ENCODE measurements around the gene TRIM14. TPM values are rescaled to one million over a fixed set of nuclear protein-coding genes. Genes with fewer than 3 reads are reported as not detected.

TRIM14 gene
- total RNA-seq, 1 experiment from 2014 or later, result 12.5 TPM

- Histone ChIP-seq H4K5ac (ENCODE audit: insufficient read length, low read depth, low read length) (no peak overlapping the region), H3K23ac (ENCODE audit: insufficient read length, low read depth, low read length) (no peak overlapping the region), H3K9me3 (ENCODE audit: control insufficient read depth, low read depth, low read length) (no peaks in the 10 kb centered on the region), H4K91ac (ENCODE audit: insufficient read length, low read depth, low read length) (no peak overlapping the region), H3T11ph (ENCODE audit: low read length) (no peak overlapping the region), H3K23me2 (ENCODE audit: insufficient read length, low read depth, low read length, poor library complexity, severe bottlenecking) (no peaks in the 10 kb centered on the region), H3K4me1 (ENCODE audit: insufficient read depth, low read length) (no peaks in the 10 kb centered on the region), H3K4ac (ENCODE audit: low read depth, low read length) (no peak overlapping the region), H3K27me3 (ENCODE audit: insufficient read depth, low read length) (no peaks in the 10 kb centered on the region), H3K79me1 (ENCODE audit: insufficient read depth, low read depth, low read length, poor library complexity, severe bottlenecking) (no peaks in the 10 kb centered on the region), H3K56ac (ENCODE audit: insufficient read length, low read depth, low read length) (no peak overlapping the region), H3K79me2 (ENCODE audit: insufficient read depth, low read length) (no peaks in the 10 kb centered on the region), H2AK5ac (ENCODE audit: insufficient read length, low read length) (no peak overlapping the region), H3K4me2 (ENCODE audit: insufficient read depth, insufficient read length, low read length) (no peak overlapping the region), H4K20me1 (ENCODE audit: control insufficient read depth, insufficient read depth, insufficient read length) (no peaks in the 10 kb centered on the region), H2AFZ (ENCODE audit: low read length) (no peak overlapping the region), H4K8ac (replicated peaks; ENCODE audit: insufficient read length, low read depth, low read length) (no peak overlapping the region), H2BK5ac (ENCODE audit: insufficient read length, low read length) (no peak overlapping the region), H2BK15ac (ENCODE audit: low read depth, low read length) (no peak overlapping the region), H3K14ac (ENCODE audit: insufficient read depth, low read length) (no peak overlapping the region), H3K18ac (ENCODE audit: insufficient read length, low read depth, low read length) (no peak overlapping the region), H2BK12ac (ENCODE audit: insufficient read length, low read depth, low read length) (no peak overlapping the region), H3K9ac (ENCODE audit: extremely low read depth, insufficient read length, low read length) (no peak overlapping the region), H2BK20ac (ENCODE audit: low read depth, low read length, poor library complexity, severe bottlenecking) (no peak overlapping the region), H3K27ac (ENCODE audit: insufficient read length, low read depth, low read length) (no peak overlapping the region), H2BK120ac (ENCODE audit: low read depth, low read length, poor library complexity, severe bottlenecking) (no peak overlapping the region)
- no peak for DNase-seq
- no peak overlapping the region for H3K4me3 Mint-ChIP-seq
- peaks cover 13 to 36% (median 25%) of the 10 kb centered on the region in 3 experiments for H3K36me3 Mint-ChIP-seq (ENCODE audit: insufficient read depth in 1 of 3, low read depth in 3 of 3)
- H3K4me1 Mint-ChIP-seq, result no peaks in the 10 kb centered on the region; a peak in 1 of 4 replicates
- TF ChIP-seq CTCF (conservative IDR thresholded peaks at IDR 0.05), result no peak
- H3K27me3 Mint-ChIP-seq (ENCODE audit: low read depth), result no peaks in the 10 kb centered on the region
- H3K9me3 Mint-ChIP-seq, result no peaks in the 10 kb centered on the region; a peak in 1 of 5 replicates
- no CpG with 5 or more reads among the region's 3 CpGs for WGBS (ENCODE audit: extremely low coverage, insufficient read length, low lambda C conversion rate)
- H3K27ac Mint-ChIP-seq, result peak overlapping the region in 1 of 3 experiments; percentile 55; a peak in 1 of 7 replicates
These were observed 52.8 kb downstream of the TRIM14 start for GRCh38 chr9:98066235-98066634.
